SK-N-SH (cell line): Measurements from ENCODE around the gene MPST. TPM values are rescaled to one million over a fixed set of nuclear protein-coding genes. Genes with fewer than 3 reads are reported as not detected.

ENCODE experiments used
- CTCF ChIA-PET: fragments of 300-600, 350-600 bp; formaldehyde crosslinking; extraction: SDS; loops from one replicate; lab custom pipeline; 2021; lab: Yijun Ruan, JAX
- POLR2A ChIA-PET: fragments of 350-600 bp; sonication (Branson Sonifier 250); formaldehyde crosslinking; extraction: SDS; loops from one replicate; lab custom pipeline; 2020; ENCODE audit warnings: antibody characterized with exemption, inconsistent platforms; lab: Yijun Ruan, JAX
- DNase-seq: peaks from one replicate; pipeline ENCODE4 v3.0.0; 2012
- H2AFZ ChIP-seq: fragments of 200-600 bp; sonication (generic); 2 replicates; pipeline ENCODE4 v1.8.1; 2016; ENCODE audit warnings: antibody characterized with exemption, mild to moderate bottlenecking, low read depth
- H3F3A ChIP-seq: fragments of 200-600 bp; sonication (generic); replicated peaks from 2 replicates; pipeline ENCODE3; 2016; ENCODE audit warnings: antibody characterized with exemption, mild to moderate bottlenecking; ENCODE audit not compliant: insufficient read depth
- H3K27ac ChIP-seq, 2 experiments: fragments of 200-500 bp in 1 of 2; fragments of 200-600 bp in 1 of 2; sonication (Bioruptor generic) in 1 of 2; sonication (generic), shearing (Covaris generic) in 1 of 2; 2 replicates each; pipeline versions ENCODE4 v1.5.1 to v1.6.1; 2014 to 2016; ENCODE audit warnings: low read depth in 2 of 2, inconsistent platforms in 1 of 2, low read length in 1 of 2, mild to moderate bottlenecking in 1 of 2, mixed read lengths in 1 of 2
- H3K27me3 ChIP-seq: fragments of 200-600 bp; sonication (generic), shearing (Covaris generic); 2 replicates; pipeline ENCODE4 v1.6.1; 2016; ENCODE audit warnings: mixed run types; ENCODE audit not compliant: insufficient read depth
- H3K36me3 ChIP-seq, 2 experiments: fragments of 200-500 bp in 1 of 2; fragments of 200-600 bp in 1 of 2; sonication (Bioruptor generic) in 1 of 2; sonication (generic) in 1 of 2; replicated peaks in 1 of 2; 2 replicates each; pipeline versions ENCODE3 to v1.5.1; 2014 to 2016; ENCODE audit warnings: low read length in 1 of 2, mild to moderate bottlenecking in 1 of 2; ENCODE audit not compliant: insufficient read depth in 2 of 2, control insufficient read depth in 1 of 2
- H3K4me1 ChIP-seq, 2 experiments: fragments of 200-500 bp in 1 of 2; fragments of 200-600 bp in 1 of 2; sonication (Bioruptor generic) in 1 of 2; sonication (generic), shearing (Covaris generic) in 1 of 2; 2 replicates each; pipeline versions ENCODE4 v1.5.1 to v1.6.1; 2014 to 2016; ENCODE audit warnings: low read depth in 1 of 2, low read length in 1 of 2, mixed run types in 1 of 2; ENCODE audit not compliant: insufficient read depth in 2 of 2, control insufficient read depth in 1 of 2
- H3K4me2 ChIP-seq: fragments of 200-600 bp; sonication (generic), shearing (Covaris generic); 2 replicates; pipeline ENCODE4 v1.6.1; 2017; ENCODE audit warnings: mixed run types
- H3K4me3 ChIP-seq, 2 experiments: fragments of 200-500 bp in 1 of 2; fragments of 200-600 bp in 1 of 2; sonication (Bioruptor generic) in 1 of 2; sonication (generic), shearing (Covaris generic) in 1 of 2; 2 replicates each; pipeline versions ENCODE4 v1.5.1 to v1.8.1; 2014 to 2016; ENCODE audit warnings: low read depth in 2 of 2, inconsistent platforms in 1 of 2, low read length in 1 of 2, mild to moderate bottlenecking in 1 of 2, mixed read lengths in 1 of 2, moderate library complexity in 1 of 2
- H3K79me2 ChIP-seq: fragments of 200-600 bp; sonication (generic); 2 replicates; pipeline ENCODE4 v1.8.1; 2017; ENCODE audit warnings: mild to moderate bottlenecking; ENCODE audit not compliant: insufficient read depth
- H3K9ac ChIP-seq: fragments of 200-600 bp; sonication (generic); 2 replicates; pipeline ENCODE4 v1.6.1; 2017; ENCODE audit warnings: mixed run types
- H3K9me2 ChIP-seq: fragments of 200-600 bp; sonication (generic); 2 replicates; pipeline ENCODE4 v1.6.1; 2017; ENCODE audit warnings: mixed run types
- H3K9me3 ChIP-seq: fragments of 200-600 bp; sonication (generic); 2 replicates; pipeline ENCODE4 v1.6.1; 2017; ENCODE audit warnings: mixed run types, mild to moderate bottlenecking, moderate library complexity
- H4K20me1 ChIP-seq: fragments of 200-600 bp; sonication (generic); 2 replicates; pipeline ENCODE4 v1.6.1; 2017; ENCODE audit warnings: mild to moderate bottlenecking, mixed run types; ENCODE audit not compliant: insufficient read depth
- ELF1 ChIP-seq: IDR thresholded peaks from 2 replicates; pipeline ENCODE4 v1.4.0; 2012
- EP300 ChIP-seq, 2 experiments: IDR thresholded peaks; 2 replicates each; pipeline versions ENCODE4 v1.4.0 to v1.6.1; 2012; ENCODE audit warnings: borderline replicate concordance in 1 of 2, low read depth in 1 of 2, low read length in 1 of 2
- JUND ChIP-seq: IDR thresholded peaks from 2 replicates; pipeline ENCODE4 v1.4.0; 2012
- RAD21 ChIP-seq: IDR thresholded peaks from 2 replicates; pipeline ENCODE4 v1.6.1; 2012; ENCODE audit warnings: mild to moderate bottlenecking, low read length
- RXRA ChIP-seq: IDR thresholded peaks from 2 replicates; pipeline ENCODE4 v1.4.0; 2012; ENCODE audit warnings: low read depth, mild to moderate bottlenecking, borderline replicate concordance
- SMC3 ChIP-seq: IDR thresholded peaks from 2 replicates; pipeline ENCODE4 v1.6.1; 2012; ENCODE audit warnings: low read depth, low read length, improper control_type of control experiment
- TEAD4 ChIP-seq: IDR thresholded peaks from 2 replicates; pipeline ENCODE4 v1.4.0; 2012; ENCODE audit warnings: mild to moderate bottlenecking, borderline replicate concordance; ENCODE audit not compliant: insufficient read depth
- WGBS: methylation state at CpG from one replicate; pipeline ENCODE4 v1.1.6; 2017; ENCODE audit warnings: low lambda C conversion rate; 5-methylcytosine and 5-hydroxymethylcytosine counted together
- polyA plus RNA-seq, 3 experiments: library from polyadenylated mRNA; depleted of rRNA; stranded (reverse); fragments of >200 nt; gene quantifications; 2 replicates each; pipeline ENCODE4 v1.2.3, GENCODE V29; 2012
- TF ChIP-seq, protein P1 (sequence below): fragments of 150-350 bp; IDR thresholded peaks from 2 replicates; pipeline ENCODE4 v1.6.1; 2016; ENCODE audit warnings: mild to moderate bottlenecking, low read depth, low read length
- TF ChIP-seq, protein P2 (sequence below): IDR thresholded peaks from 2 replicates; pipeline ENCODE4 v1.4.0; 2012; ENCODE audit warnings: low read depth, borderline replicate concordance
- TF ChIP-seq, protein P3 (sequence below): fragments of 200-600 bp; sonication (generic); IDR thresholded peaks from 2 replicates; pipeline ENCODE4 v1.6.1; 2017; ENCODE audit warnings: antibody characterized with exemption, mild to moderate bottlenecking, moderate library complexity
- TF ChIP-seq, protein P4 (sequence below): fragments of 150-350 bp; IDR thresholded peaks from 2 replicates; pipeline ENCODE4 v1.6.1; 2017; ENCODE audit warnings: antibody characterized with exemption, low read length, low read depth, borderline replicate concordance

The MPST gene
- polyA plus RNA-seq, 1 of the 3 experiments (the other 2 are of a cell fraction): 60.4 TPM

DNA sequence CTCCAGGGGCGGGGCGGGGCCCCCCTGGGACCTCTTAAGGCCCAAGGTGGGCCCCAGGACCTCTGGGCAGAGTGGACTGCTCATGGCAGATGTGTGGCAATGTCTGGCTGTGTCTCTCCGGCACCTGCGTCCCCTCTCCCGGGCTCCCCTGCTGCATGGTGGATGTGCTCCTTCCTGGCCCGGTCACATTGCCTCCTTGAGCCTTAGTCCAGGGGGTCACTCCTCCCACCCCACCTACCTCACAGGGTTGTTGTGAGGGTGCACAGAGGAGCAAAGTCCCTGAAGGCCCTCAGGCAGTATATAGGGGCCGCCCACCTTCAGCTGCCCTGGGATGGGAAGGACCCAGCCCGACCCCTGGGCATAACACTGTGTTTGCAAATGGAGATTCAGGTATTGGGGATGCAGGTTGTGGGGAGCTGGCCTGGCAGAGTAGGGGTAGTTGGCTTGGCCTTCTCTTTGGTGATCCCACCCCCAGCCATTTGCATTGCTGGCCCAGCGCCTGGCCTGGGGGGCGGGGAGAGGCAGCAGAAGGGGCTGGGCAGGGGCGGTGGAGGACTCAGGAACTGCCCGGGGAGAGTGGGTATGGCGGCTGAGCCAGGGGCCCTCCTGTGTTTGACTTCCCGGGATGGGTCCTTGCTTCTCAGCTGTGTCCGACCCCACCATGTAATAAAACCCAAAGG is 43.3 kb downstream of the MPST start:
- no peaks in the 10 kb centered on the region for H3K9me3 ChIP-seq
- no peak for DNase-seq
- H3K9me2 ChIP-seq: no peaks in the 10 kb centered on the region
- no peaks in the 10 kb centered on the region for H3K27me3 ChIP-seq
- H3K4me2 ChIP-seq: no peak overlapping the region
- TF ChIP-seq, protein P1, sequence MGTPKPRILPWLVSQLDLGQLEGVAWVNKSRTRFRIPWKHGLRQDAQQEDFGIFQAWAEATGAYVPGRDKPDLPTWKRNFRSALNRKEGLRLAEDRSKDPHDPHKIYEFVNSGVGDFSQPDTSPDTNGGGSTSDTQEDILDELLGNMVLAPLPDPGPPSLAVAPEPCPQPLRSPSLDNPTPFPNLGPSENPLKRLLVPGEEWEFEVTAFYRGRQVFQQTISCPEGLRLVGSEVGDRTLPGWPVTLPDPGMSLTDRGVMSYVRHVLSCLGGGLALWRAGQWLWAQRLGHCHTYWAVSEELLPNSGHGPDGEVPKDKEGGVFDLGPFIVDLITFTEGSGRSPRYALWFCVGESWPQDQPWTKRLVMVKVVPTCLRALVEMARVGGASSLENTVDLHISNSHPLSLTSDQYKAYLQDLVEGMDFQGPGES: no peak
- TF ChIP-seq JUND: no peak
- TF ChIP-seq, protein P2, sequence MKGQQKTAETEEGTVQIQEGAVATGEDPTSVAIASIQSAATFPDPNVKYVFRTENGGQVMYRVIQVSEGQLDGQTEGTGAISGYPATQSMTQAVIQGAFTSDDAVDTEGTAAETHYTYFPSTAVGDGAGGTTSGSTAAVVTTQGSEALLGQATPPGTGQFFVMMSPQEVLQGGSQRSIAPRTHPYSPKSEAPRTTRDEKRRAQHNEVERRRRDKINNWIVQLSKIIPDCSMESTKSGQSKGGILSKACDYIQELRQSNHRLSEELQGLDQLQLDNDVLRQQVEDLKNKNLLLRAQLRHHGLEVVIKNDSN: no peak
- no peak for TF ChIP-seq EP300 (IDR thresholded peaks at IDR 0.05; ENCODE audit: borderline replicate concordance in 1 of 2, low read depth in 1 of 2, low read length in 1 of 2)
- no peak for TF ChIP-seq RXRA
- TF ChIP-seq ELF1: no peak
- no peak for TF ChIP-seq RAD21
- TF ChIP-seq, protein P3, sequence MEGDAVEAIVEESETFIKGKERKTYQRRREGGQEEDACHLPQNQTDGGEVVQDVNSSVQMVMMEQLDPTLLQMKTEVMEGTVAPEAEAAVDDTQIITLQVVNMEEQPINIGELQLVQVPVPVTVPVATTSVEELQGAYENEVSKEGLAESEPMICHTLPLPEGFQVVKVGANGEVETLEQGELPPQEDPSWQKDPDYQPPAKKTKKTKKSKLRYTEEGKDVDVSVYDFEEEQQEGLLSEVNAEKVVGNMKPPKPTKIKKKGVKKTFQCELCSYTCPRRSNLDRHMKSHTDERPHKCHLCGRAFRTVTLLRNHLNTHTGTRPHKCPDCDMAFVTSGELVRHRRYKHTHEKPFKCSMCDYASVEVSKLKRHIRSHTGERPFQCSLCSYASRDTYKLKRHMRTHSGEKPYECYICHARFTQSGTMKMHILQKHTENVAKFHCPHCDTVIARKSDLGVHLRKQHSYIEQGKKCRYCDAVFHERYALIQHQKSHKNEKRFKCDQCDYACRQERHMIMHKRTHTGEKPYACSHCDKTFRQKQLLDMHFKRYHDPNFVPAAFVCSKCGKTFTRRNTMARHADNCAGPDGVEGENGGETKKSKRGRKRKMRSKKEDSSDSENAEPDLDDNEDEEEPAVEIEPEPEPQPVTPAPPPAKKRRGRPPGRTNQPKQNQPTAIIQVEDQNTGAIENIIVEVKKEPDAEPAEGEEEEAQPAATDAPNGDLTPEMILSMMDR: no peak
- TF ChIP-seq SMC3: no peak
- TF ChIP-seq TEAD4: no peak
- TF ChIP-seq, protein P4, sequence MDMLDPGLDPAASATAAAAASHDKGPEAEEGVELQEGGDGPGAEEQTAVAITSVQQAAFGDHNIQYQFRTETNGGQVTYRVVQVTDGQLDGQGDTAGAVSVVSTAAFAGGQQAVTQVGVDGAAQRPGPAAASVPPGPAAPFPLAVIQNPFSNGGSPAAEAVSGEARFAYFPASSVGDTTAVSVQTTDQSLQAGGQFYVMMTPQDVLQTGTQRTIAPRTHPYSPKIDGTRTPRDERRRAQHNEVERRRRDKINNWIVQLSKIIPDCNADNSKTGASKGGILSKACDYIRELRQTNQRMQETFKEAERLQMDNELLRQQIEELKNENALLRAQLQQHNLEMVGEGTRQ: no peak
- H3K9ac ChIP-seq: no peak overlapping the region
- H3K4me1 ChIP-seq: no peaks in the 10 kb centered on the region
- no peak overlapping the region for H2AFZ ChIP-seq
- H3K4me3 ChIP-seq: no peak overlapping the region
- 95% methylated on average over 11 of the region's 15 CpGs for WGBS
- H3K79me2 ChIP-seq: no peaks in the 10 kb centered on the region
- ChIA-PET CTCF (interaction anchor here (1.6 kb wide), 1 partner anchor 17 kb away, joined by 3 read pairs; no protein-coding TSS in a partner anchor), POLR2A (no interaction called here)
- no peak overlapping the region for H3K27ac ChIP-seq
- H3F3A ChIP-seq: no peaks in the 10 kb centered on the region
- no peaks in the 10 kb centered on the region for H4K20me1 ChIP-seq
- peaks cover 0 to 23% of the 10 kb centered on the region in 2 experiments for H3K36me3 ChIP-seq
